HG03354 (cell line): ENCODE measurements around the gene HOXA3.

Experiments
- ATAC-seq: cut with Tn5 transposase; IDR thresholded peaks from one replicate; pipeline ENCODE4 v1.9.1; 2021; ENCODE audit warnings: mild to moderate bottlenecking; ENCODE audit not compliant: unreplicated experiment, poor library complexity, severe bottlenecking

HOXA3 gene

GRCh38 chr7:27122077-27122910 lies 30.1 kb downstream of the HOXA3 start:
- no peak for ATAC-seq

DNA sequence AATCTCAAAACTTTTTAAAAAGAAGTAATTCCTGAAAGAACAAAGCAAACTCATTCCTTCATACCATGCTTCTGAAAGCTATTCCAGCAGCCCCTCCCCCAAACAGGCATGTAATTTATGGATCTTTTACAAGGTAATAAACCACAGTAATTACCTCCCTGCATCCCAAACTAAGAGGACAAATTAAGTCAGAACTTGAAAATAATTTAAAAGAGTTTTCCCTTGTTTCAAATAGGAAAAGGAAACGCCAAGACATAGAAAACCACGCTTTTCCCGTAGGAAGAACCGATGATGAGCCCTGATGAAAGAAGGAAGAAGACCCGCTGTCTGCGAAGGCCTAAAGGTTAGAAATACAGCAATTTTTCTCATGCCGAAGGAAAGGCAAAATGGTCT lies 30.7 kb downstream of the HOXA3 start:
- ATAC-seq, result no peak

- ATAC-seq, result no peak
These were observed 32.9 kb downstream of the HOXA3 start for GRCh38 chr7:27119412-27119911.

DNA sequence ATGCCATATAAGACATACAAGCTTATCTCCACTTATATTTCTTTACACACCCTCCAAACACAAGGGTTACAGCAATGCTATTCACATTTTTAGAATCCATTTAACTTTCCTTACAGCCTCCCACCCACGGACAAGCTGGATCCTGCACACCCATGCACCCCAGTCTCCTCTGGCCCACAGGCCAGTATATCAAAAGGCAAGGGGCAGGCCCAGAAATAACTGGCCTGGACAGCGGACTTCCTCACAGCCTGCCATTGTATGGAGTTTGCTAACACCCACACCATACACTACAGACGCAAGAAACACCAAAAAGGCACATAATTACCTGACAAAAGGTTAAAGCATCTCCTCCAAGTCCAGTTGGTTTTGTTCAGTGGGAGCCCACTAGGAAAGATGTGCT lies 33.8 kb downstream of the HOXA3 start:
- no peak for ATAC-seq

DNA sequence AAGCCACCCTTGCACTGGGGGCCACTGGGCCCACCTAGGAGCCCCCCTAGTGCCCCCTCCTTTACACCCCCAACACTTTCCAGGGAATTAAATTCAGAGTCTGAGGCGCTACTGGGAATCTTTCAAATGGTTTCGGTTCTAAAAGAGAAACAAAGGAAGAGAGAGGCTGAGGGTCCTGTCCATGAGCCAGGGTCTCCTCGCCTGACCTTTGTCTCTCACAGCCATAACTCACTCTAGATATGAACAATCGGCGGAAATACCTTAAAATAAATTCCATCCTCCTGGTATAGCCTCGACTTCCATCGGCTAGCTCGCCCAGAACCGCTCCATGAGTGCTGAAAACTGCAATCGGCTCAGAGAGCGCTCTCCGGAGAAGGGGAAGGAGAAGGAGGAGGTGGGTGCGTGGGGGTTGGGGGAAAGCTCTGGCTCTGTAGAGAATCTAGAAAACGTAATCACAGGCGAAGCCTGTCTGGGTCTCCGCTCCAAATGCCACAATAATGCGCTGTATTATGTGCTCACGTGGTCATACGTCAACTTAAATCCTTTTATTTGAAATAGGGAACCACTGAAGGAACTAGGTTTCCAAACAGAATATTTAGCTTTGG lies 34.4 kb downstream of the HOXA3 start:
- no peak for ATAC-seq

- ATAC-seq, result no peak
These were observed 35.2 kb downstream of the HOXA3 start for GRCh38 chr7:27116962-27117886.

DNA sequence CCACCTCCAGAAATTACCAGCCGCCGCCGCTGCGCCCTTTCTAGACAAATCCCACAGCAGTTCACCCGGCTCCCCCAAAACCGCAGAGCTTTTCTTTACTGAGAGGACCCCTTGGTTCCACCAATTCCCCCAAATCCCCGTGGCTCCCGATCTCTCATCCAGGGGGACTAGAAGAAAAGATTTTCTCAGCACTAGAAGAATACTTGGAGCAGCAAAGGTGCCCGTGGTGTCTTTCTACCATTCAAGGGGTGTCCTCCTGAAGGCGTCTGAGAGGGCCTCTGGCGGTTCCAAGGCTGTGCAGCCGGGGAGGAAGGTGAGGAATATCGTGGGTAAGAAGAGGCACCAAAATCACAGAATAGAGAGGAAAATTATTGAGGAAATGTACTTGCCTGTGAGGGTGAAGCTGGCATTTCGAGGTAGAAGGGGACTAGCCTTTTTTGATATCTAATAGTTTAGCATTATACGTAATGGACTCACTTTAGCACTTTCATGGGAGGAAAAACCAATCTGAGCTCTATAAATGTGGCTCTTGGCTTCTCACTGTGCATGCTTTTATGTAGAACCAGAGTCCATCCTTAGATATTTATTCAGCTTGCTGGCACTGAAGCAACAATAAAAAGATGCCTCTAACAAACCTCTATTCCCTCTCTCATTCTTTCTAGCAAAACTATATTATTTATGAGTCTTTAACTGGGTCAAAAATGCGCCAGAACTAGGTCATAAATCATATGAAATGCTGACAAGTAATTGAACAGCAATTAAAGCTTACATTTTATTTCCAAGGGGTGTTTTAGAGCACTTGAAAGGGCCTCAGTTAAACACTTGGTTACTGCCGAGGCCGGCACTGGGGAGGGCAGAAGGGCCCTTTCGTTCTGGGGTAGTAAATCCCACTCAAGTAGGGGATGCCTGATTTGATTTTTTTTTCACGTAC lies 36.1 kb downstream of the HOXA3 start:
- ATAC-seq, result no peak

- ATAC-seq, result no peak
These were observed 37.0 kb downstream of the HOXA3 start for GRCh38 chr7:27115221-27116026.

GRCh38 chr7:27114881-27115220 lies 37.5 kb downstream of the HOXA3 start:
- no peak for ATAC-seq

DNA sequence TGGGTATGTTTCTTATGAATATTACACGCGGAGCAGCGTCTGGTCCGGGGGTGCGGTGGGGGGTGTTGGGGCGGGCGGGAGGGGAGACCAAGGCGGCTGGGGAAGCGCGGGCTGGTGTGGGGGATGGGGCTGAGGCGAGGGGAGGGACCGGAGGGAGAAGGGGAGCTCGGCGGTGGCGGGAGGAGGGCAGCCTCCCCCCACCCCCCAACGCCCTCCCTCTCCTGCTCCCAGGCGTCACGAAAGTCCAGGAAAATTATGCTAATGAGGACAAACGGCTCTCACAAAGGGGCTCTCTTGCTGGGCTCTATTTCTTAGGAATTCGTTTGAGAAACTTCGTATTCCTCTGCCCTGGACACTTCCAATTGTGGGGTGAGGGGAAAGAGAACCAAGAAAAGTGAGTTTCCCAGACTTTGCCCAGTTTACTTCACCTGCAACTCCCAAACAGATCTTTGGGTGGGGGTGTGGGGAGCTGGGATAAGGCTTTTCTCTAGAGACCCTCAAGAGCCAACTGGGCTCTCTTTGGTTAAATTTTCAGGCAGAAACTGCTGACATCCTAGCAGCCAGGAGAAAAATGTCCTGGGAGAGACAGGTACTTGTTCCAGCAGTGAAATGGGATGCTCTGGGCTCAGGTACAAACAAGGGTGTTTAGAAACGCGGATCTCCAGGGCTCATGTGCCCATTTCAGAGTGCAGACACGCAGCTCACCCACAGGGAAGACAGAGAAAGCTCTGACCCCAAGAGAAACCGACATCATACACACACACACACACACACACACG lies 38.2 kb downstream of the HOXA3 start:
- no peak for ATAC-seq

- no peak for ATAC-seq
These were observed 39.1 kb downstream of the HOXA3 start for GRCh38 chr7:27112955-27113949.

DNA sequence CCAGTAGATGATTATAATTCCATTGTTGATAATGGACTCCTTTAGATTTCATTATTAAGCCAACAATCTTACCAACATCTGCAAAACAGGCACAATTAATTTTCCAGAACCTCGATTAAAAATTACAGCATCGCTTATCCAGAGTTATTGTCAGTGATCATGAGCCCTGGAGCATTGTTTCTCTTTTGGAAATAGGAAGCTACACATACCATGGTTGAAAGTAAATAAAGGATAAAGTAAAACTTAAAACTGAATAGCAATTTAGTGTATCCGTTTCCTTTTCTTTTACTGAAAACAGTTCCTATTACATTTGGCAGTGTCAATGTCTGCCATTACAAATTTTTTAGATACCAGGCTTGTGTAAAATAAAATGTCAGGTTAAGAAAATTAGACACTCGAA lies 40.0 kb downstream of the HOXA3 start:
- no peak for ATAC-seq

GRCh38 chr7:27111751-27112277 lies 40.6 kb downstream of the HOXA3 start:
- ATAC-seq, result no peak

DNA sequence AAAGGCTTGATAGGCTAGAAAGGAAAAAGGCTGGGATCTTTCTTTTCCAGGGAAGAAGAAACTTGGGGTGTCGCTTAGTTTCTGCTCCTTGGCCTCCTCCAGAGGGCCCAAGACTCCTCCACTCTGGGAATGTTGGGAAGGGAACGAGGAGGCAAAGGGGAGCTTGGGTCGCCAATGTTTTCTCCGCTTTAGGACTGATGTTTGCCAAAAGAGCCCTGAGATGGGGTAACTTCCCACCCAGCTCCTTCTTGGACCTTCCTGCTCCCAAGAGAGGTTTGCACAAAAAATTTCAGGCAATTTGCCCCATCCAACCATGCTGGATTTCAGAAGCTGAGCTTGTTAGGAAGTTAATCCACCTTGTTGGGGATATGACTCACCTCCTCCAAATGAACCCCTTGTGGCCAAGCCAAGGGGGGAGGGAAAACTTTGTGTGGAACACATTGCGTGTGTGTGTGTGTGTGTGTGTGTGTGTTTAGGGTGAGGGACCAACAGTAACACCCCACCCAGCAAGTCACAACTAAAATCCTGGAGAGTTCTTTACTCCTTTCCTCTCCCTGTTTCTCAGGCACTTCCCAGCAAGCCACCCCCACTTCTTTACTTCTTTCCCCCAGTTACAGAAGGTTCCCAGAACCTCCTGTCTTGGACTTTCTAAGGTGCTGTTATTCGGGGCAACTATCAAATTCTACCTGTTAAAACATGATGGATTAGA lies 41.2 kb downstream of the HOXA3 start:
- no peak for ATAC-seq

DNA sequence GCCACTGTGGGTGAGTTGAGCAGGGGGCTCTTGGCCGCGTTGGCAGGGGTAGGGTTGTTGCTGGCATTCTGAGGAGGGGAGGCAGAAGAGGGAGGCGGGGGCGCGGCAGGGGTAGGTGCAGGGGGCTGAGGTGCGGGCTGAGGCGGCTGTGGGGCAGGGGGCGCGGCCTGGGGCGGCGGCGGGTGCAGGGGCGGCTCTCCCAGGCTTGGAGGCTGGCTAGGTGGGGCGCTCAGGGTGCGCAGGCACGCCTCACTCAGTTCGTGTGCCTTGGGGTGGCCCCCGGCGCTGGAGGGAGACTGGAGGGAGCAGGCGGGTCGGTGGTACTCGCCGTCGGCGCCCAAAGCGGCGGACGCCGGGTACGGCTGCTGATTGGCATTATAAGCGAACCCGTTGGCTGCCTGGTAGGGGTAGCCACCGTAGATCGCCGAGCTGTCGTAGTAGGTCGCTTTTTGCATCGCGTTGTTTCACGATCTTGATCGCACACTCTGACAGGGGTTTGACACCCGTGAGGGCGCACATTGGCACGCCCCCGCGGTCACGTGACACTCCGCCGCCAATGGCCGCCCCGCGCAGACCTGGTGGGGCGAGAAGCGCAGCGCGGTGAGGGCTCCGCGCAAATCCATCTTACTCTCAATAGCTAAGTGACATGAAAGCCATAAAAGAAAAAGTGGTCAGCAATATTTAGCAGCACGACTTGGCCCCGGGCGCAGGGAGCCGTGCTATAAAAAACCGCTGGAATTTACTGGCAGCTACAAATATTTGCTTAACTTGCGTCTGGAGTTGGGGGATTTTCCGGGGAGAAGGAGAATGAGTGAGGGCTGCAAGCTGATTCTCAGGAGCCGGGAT lies 42.0 kb downstream of the HOXA3 start:
- no peak for ATAC-seq
